Left renal cortex interstitium (tissue), 4 donors: ENCODE results near the gene VAV1. TPM values are rescaled to one million over a fixed set of nuclear protein-coding genes. Genes with fewer than 3 reads are reported as not detected.

Experiments used
- DNase-seq, 4 donors: peaks; one replicate each; pipeline ENCODE4 v3.0.0-alpha.2; 2013; ENCODE audit warnings: low read depth in 4 of 4, low spot score in 2 of 4, missing footprints in 1 of 4
- polyA plus RNA-seq, 4 donors: library from polyadenylated mRNA; unstranded; fragments of 120-200 nt; gene quantifications; one replicate each; pipeline ENCODE4 v1.2.1, GENCODE V29; 2013; ENCODE audit not compliant: insufficient read length in 4 of 4

The VAV1 gene, protein sequence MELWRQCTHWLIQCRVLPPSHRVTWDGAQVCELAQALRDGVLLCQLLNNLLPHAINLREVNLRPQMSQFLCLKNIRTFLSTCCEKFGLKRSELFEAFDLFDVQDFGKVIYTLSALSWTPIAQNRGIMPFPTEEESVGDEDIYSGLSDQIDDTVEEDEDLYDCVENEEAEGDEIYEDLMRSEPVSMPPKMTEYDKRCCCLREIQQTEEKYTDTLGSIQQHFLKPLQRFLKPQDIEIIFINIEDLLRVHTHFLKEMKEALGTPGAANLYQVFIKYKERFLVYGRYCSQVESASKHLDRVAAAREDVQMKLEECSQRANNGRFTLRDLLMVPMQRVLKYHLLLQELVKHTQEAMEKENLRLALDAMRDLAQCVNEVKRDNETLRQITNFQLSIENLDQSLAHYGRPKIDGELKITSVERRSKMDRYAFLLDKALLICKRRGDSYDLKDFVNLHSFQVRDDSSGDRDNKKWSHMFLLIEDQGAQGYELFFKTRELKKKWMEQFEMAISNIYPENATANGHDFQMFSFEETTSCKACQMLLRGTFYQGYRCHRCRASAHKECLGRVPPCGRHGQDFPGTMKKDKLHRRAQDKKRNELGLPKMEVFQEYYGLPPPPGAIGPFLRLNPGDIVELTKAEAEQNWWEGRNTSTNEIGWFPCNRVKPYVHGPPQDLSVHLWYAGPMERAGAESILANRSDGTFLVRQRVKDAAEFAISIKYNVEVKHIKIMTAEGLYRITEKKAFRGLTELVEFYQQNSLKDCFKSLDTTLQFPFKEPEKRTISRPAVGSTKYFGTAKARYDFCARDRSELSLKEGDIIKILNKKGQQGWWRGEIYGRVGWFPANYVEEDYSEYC
- polyA plus RNA-seq: 1 to 10 TPM; 1.3 to 2.3 (median 1.4) TPM

DNA sequence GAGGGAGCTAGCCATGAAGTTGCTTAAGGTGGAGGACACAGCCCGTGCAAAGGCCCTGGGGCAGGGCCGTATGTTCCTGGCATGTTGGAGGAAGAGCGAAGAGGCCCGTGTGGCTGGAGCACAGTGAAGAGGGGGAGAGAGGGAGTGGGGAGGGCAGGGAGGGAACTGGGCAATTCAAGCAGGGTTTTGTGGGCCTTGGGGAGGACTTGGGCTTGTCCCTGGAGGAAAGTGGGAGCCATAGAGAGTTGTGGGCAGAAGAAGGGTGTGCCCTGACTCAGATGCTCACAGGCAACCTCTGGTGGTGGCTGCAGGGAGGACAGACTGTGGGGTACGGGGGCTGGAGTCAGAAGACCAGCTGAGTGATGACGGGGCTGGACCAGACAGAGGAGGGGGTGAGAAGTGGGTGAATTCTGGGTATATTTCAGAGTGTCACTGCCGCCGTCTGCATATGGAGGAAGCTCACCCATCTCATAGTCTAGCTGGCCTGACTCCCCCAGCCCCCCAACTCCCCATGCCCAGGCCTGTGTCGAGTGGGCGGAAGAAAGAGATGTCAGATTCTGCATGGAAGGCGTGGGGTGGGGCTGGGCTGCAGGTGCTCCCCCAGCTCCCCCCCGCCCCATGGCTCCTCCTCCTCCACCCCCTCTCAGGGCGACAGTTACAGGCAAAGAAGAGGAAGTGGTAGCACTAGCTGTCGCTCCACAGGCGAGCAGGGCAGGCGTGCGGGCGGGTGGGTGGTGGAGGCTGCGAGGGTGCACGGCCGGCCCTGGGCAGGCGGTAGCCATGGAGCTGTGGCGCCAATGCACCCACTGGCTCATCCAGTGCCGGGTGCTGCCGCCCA is at the start of gene VAV1:
TSS of gene VAV1 (plus strand) at position 681 of the 838 bp plus-strand sequence. CDS start at position 781, 100 bp downstream.
- DNase-seq: no peak

DNA sequence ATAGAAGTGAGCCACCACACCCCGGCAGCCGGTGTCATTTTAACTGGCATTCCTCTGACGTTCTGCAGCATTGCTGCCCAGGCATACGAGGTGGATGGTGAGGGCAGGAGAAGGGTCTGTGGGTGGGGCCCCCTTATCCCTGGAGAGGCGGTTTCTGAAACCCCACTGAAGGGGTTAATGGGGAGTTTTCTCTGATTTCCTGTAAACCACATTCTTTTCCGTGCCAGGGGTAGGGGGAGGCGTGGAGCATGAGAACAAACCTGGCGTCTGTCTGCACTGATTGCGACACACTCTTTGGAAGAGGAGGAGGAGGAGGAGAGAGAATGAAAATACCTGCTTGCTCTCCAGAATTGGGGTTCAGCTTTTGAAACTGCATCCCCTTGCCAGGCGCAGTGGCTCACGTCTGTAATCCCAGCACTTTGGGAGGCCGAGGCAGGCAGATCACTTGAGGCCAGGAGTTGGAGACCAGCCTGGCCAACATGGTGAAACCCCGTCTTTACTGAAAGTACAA is 49.3 kb upstream of the VAV1 start:
- no peak for DNase-seq

DNA sequence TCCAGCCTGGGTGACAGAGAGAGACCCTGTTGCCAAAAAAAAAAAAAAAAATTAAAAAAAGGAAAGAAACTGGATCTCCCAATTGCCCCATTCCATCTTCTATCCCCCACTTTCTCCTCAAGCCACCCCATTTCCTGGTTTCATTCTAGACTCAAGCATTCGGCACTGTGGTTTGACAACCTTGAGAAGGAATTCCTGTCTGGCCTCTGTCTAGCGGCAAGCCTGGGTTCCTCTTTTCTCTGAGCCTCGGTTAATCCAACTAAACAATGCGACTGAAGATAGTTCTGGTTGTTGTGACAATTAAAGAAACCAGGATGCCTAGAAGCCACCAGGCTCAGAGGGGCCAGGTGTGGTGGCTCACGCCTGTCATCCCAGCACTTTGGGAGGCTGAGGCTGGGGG is 48.8 kb upstream of the VAV1 start:
- no peak for DNase-seq

DNA sequence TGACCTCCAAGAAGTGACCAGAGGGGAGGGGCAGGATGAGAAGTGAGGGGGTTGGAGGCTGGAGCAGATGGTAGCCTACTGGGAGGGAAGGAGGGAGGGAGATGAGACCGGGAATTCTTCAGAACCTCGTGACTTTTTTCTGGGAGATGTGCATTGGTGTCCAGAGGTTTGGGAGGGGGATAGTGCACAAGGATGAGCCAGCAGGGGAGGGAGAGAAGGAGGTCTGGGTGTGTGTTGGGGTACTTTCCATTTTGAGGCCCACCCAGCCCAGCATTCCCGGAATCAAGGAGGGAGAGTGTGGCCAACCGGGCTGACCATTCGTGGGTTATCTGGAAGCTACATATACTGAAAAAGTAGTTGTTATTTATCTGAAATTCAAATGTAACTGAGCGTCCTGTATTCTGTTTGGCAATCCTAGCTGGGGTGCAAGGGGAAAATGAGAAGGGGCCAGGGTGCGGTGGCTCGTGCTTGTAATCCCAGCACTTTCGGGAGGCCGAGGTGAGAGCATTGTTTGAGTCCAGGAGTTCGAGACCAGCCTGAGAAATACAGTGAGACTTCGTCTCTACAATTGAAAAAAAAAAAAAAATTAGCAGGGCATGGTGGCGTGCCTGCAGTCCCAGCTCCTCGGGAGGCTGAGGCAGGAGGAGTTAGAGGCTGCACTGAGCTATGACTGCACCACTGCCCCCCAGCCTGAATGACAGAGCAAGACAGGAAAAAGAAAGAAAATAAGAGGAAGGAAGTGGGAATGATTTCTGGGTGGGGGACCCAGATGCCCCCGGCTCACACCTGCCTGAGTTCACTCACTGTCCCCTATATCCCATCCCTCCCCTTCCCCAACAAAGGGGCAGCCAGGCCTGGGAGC is 47.6 kb upstream of the VAV1 start:
- no peak for DNase-seq

DNA sequence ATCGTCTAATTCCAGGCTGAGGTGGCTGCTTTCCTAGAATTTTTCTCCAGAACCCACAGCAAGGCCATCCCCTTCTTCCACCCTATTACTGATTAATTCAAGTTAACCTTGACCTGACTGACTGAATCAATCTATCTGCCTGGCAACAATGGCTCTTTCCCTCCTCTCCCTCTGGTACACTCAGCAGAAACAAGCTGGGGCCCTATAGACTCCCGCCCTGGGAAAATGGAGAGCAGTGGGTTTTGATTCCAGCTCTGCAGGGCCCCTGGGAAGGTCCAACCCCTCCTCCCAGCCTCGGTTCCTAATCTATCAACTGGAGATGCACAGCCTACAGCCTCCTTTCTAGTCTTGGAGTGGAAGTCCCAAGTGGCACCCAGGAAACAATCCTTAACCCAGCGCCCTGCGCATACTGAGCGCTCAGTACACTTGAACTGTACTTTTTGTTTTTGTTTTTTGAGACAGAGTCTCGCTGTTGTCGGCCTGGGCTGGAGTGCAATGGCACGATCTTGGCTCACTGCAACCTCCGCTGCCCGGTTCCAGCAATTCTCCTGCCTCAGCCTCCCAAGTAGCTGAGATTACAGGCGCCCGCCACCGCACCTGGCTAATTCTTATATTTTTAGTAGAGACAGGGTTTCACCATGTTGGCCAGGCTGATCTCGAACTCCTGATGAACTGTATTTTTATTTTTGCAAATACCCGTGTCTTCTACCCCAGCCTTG is 46.8 kb upstream of the VAV1 start:
- DNase-seq: no peak

DNA sequence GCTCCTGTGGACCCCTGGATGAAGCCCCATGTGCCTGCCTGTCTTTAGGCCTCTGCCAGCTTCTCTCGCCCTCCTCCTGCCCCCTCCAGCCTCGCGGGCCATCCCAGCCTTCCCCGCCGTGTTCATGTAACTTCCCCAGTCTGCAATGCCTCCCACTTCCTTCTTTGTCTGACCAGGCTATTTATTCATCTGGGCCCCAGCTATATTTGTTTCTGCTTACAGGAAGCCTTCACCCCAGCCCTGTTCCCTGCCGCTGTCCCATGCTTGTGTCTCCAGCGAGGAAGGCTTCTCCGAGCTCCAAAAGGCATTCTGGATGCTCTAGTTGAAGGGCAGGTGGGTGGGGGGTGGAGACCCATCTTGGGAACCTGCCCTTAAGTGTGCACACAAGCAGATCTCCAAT is 44.2 kb upstream of the VAV1 start:
- no peak for DNase-seq

DNA sequence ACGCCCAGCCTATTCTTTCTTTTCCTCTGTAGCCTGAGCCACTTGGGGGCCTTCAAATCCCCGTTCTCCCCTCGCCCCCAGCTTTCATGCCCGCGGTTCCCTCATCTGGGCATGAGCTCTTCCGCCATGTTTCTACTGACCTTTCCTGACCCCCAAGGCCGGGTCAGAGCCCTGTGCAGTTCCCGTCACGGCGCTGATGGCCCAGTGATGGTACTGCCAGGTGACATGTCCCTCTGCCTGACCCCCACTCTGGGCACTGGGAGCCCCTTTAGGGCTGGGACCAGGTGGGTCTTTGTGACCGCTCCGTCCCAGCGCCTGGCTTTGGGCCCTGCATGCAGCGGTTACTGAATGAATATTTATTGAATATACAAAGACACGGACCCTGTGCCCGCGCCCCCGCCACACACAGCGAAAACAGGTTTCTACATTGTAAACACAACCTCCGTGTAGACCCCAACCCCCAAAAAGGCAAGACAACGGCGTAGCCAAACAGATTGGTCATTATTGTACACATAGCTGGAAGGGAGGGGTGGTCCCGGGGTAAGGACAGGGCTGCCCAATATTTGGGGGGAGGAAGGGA is 42.8 kb upstream of the VAV1 start:
- DNase-seq: no peak

DNA sequence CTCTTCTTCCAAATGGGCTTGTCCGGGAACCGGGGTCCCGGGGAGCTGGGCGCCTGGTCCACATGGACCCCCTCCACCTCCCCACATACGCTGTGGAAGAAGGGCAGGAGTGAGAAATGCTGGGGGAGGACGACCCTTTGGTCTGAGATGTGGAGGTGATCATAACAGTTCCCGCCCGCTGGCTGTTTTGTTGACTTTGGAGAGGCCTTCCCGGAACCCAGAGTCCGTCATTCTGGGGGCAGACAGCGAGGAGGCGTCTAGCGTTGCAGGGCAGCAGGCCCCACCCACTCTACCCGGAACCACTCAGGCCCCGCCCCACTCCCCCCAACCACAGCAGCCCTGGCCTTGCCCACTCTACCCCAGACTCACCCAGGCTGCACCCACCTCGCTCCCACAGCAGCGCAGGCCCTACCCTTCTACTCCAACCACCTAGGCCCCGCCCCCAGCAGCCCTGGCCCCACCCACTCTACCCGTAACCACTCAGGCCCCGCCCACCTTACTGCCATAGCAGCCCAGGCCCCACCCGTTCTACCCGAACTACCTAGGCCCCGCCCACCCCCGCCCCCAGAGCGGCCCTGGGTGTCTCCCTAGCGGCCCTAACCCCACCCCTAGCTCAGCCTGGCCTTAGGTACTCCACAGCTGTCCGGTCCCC is 42.2 kb upstream of the VAV1 start:
- DNase-seq: no peak

DNA sequence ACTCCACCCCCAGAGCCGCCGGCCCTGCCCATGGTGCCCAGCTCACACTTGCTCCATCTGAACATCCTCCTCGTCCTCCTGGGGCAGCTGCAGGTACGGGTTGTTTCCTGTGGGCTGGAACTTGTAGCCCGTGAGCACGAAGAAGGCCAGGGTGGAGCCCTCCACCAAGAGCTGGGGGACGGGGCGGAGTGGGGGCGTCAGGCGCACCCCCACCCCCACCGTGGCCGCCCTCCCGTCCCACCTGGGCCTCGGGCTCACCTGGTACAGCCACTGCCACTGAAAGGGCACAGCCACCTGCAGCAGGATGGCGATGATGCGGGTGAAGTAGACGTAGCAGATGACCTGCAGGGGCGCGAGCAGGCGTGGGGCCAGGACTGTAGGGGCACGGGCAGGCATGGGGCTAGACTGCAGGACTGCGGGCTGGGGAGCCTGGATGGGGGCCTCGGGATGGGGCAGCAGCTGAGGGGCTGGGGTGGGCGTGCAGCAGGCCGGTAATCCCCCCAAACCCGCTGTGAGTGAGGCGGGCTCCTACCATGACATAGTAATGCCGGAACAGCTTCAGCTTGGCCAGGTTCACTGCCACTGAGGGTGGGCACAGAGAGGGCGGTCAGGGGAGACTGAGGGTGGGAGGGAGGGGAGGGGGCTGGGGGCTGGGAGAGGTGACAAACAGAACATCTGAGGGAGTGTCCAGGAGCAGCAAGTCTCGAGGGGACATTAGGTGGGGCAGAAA is 41.4 kb upstream of the VAV1 start:
- DNase-seq: no peak

DNA sequence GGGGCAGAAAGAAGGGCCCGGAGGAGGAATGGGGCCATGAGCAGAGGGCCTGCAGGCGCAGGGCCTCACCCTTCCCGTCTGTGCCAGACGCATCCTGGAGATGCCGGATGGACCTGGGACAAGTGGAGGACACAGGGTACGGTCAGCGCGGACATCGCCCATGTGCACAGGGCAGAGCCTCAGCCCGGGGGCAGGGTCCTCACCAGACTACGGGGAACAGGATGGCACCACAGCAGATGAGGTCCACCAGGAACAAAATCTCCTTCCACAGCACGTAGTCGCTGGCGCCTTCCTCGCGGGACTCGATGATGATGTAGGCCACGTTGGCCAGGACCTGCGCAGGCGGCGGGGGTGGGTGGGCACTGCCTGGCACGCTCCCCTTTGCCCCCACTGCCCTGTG is 40.7 kb upstream of the VAV1 start:
- DNase-seq: no peak

DNA sequence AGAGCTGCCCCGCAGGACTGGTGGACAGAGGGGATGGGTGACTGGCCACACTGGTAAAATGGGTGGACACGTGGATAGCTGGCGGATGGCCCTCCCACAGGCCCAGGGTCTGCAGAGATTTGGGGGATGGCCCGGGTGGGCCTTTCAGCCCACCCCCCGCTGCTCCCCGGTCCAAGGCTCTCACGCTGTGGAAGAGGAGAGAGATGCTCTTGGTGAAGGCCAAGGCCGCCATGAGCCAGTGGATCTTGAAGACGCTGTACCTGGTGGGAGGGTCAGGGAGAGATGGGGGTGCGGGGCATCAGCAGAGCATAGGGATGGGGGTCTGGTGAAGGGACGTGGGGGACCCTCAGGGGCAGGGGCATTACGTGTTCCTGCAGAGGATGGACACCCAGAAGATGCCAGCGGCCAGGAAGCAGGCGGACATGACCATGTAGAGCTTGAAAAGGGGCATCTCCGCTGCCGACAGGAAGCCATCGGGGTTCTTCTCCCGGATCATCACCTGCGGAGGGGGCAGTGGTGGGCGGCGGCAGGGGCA is 39.6 kb upstream of the VAV1 start:
- no peak for DNase-seq

DNA sequence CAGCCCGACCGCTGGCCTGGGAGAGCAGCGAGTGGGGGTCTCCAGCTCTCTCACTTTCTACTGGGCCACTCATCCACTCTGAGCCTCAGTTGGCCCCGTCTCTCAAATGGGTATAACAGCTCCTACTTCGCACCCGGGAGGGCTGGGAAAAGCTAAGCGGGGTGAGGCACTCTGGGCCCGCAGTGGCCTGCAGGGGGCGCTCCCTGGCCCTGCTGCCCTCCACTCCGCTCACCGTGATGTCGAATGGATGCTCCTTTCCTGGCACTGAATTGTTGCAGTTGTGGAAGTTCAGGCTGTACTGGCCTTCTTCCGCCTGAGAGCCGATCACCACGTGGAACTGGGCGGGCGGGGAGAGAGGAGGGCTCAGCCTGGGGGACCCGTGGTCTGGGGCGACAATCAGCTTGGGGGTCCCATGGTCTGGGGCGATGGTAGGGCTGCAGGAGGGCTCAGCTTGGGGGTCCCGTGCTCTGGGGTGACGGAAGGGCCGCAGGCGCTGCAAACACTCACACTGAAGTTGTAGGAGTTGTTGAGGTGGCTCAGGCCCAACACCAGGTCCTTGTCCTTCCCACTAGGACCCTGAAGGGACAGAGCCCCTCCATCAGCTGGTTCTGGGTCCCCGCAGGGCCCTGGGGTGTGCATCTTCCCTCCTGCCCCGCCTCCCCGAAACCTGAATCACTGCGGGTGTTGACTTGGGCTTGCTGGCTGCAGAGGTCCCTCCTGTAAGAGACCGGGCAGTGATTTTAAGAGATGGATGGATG is 39.0 kb upstream of the VAV1 start:
- DNase-seq: no peak

DNA sequence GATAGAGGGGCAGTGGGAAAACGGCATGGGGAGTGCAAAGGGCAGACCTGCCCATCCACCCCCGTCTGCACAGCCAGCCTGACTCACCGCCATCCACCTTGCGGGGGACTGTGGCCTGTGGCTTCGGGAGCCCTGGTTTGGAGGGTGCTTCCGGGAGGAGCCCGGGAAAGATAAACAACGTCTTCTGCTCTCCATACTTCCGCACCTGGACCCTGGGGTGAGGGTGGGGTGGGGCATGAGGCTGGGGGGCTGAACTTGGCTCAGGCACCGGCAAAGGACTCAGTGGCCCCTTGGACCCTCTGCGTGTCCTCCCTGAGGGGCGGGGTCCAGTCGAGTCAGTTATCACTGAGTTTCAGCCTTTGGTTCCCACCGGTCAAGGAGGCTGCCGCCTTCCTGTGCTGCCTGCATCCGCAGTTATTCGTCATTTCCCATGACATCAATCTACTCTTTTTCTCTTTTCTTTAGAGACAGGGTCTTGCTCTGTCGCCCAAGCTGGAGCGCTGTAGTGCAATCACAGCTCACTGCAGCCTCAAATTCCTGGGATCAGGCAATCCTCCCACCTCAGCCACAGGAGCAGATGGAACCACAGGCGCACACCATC is 38.3 kb upstream of the VAV1 start:
- no peak for DNase-seq

DNA sequence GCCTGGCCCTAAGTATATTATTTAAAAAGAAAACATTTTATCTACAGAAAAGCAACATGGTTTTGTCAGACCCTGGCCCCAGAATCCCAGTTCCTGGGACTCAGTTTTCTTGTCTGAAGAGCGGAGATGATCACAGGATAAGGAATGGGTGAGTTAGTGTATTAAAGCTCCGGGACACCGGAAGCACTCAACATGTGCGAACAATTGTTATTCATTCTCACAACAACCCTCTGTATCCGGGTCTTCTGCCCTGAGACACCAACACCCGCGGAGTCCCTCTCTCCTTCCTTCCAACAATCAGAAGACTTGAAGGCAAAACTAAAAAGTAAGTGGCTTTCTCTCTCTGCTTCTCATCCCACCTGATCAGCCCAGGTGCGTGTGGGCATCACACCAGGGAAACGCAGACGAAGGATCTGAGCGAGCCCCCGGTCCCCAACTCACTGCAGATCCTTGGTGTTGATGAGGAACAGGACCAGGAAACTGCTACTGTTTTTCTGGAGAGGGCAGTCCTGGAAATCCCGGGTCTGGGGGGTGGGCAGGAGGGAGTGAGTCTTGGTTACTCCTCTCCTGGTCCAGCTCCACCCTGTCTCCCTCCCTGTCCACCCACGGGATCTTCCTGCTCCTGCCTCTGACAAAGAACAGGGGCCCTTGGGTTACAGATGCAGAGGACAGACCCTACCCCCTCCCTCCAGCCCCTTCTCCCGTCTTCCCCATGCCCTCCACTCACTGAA is 37.2 kb upstream of the VAV1 start:
- no peak for DNase-seq

DNA sequence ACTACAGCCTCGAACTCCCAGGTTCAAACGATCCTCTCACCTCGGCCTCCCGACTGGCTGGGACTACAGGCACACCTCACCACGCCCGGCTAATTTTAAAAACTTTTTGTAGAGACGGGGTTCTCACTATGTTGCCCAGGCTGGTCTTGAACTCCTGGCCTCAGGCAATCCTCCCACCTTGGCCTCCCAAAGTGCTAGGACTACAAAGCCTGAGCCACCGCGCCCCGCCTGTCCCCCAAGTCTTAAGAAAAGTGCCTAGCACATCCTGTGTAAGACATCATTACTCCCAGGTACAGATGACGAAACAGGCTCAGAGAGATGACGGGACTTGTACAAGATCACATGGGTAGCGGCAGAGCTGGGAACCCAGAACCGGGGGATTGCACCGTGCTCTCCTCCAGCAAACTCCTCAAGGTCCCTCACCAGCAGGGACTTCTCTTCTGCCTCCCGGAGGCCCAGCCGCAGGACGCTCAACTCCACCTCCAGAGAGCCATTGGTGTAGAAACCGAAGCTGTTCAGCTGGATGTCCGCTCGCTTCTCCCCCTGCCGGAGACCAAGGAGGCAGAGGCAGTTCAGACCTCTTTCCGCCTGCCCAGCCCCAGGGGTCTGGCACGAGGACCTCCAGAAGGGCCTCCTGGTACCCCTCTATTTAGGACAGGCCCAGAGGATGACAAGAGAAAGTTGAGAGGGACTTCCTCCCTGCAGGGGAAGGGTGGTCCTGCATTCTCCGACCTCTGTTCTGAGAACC is 36.2 kb upstream of the VAV1 start:
- DNase-seq: peak in 1 of 4 donors; percentile 72
